NCI-H1436 (cell line): ENCODE measurements around the gene SIK2.
A peak's percentile ranks its signal among the peaks of the same experiment; 100 is the strongest.

Experiments
- DNase-seq: peaks from one replicate; lab custom pipeline; 2025; lab: John Stamatoyannopoulos, UW

Gene SIK2

GRCh38 chr11:111582163-111582562 lies 20.1 kb upstream of the SIK2 start:
- DNase-seq, result no peak

GRCh38 chr11:111582881-111583280 lies 19.4 kb upstream of the SIK2 start:
- no peak for DNase-seq

- DNase-seq, result no peak
These were observed 16.9 kb upstream of the SIK2 start for GRCh38 chr11:111585371-111585770.

GRCh38 chr11:111586388-111586831 lies 15.8 kb upstream of the SIK2 start:
- DNase-seq, result peak; percentile 55

- DNase-seq, result no peak
These were observed 13.1 kb upstream of the SIK2 start for GRCh38 chr11:111589114-111589513.

GRCh38 chr11:111589886-111590499 lies 12.3 kb upstream of the SIK2 start:
- DNase-seq, result no peak

GRCh38 chr11:111591187-111591960 lies 10.9 kb upstream of the SIK2 start:
- DNase-seq, result no peak

- DNase-seq, result no peak
These were observed 9.8 kb upstream of the SIK2 start for GRCh38 chr11:111592491-111592890.

- DNase-seq, result no peak
These were observed 5.9 kb upstream of the SIK2 start for GRCh38 chr11:111596319-111596718.

- no peak for DNase-seq
These were observed 4.1 kb upstream of the SIK2 start for GRCh38 chr11:111598148-111598547.

- DNase-seq, result no peak
These were observed 3.7 kb upstream of the SIK2 start for GRCh38 chr11:111598559-111598958.

GRCh38 chr11:111601636-111601978 lies 642 bp upstream of the SIK2 start:
- DNase-seq, result no peak

- no peak for DNase-seq
These were observed 789 bp downstream of the SIK2 start for GRCh38 chr11:111602865-111603610.

- DNase-seq, result no peak
These were observed 1.4 kb downstream of the SIK2 start for GRCh38 chr11:111603611-111604130.

GRCh38 chr11:111604392-111605009 lies 2.3 kb downstream of the SIK2 start:
- peak; percentile 65 for DNase-seq

GRCh38 chr11:111605681-111606080 lies 3.4 kb downstream of the SIK2 start:
- no peak for DNase-seq

GRCh38 chr11:111606986-111607385 lies 4.7 kb downstream of the SIK2 start:
- DNase-seq, result no peak

GRCh38 chr11:111607751-111608150 lies 5.5 kb downstream of the SIK2 start:
- no peak for DNase-seq

- no peak for DNase-seq
These were observed 10.0 kb downstream of the SIK2 start for GRCh38 chr11:111612224-111612623.

GRCh38 chr11:111617286-111617685 lies 15.0 kb downstream of the SIK2 start:
- DNase-seq, result no peak

- DNase-seq, result no peak
These were observed 18.3 kb downstream of the SIK2 start for GRCh38 chr11:111620518-111620917.

- no peak for DNase-seq
These were observed 21.3 kb downstream of the SIK2 start for GRCh38 chr11:111623527-111624030.
